Astrocyte of the spinal cord (primary cell): Measurements from ENCODE around the gene EXTL2.

Experiments used
- DNase-seq: peaks from one replicate; pipeline ENCODE4 v3.0.0; 2011; ENCODE audit warnings: low read depth, low spot score
- H3K4me3 ChIP-seq: 2 replicates; pipeline ENCODE4 v1.5.1; 2011; ENCODE audit warnings: low read depth, mild to moderate bottlenecking, low read length, moderate library complexity
- CTCF ChIP-seq: IDR thresholded peaks from 2 replicates; pipeline ENCODE4 v1.5.1; 2012; ENCODE audit warnings: low read depth, mild to moderate bottlenecking, low read length, inconsistent platforms
- in situ Hi-C: cut with HindIII; loops from 2 replicates; pipeline ENCODE4 v1.10.0; 2017; ENCODE audit warnings: low sequenced_read_pairs

The EXTL2 gene

GRCh38 chr1:100883963-100884362 is 10.7 kb downstream of the EXTL2 start:
- peak; percentile 32 for TF ChIP-seq CTCF
- DNase-seq = peak; percentile 82
- H3K4me3 ChIP-seq = no peak overlapping the region
- in situ Hi-C loops = no loop called here

- no peak overlapping the region for H3K4me3 ChIP-seq
- DNase-seq = no peak
- in situ Hi-C loops = no loop called here
- no peak for TF ChIP-seq CTCF
Measured at GRCh38 chr1:100882698-100883097, 11.9 kb downstream of the EXTL2 start.

DNA sequence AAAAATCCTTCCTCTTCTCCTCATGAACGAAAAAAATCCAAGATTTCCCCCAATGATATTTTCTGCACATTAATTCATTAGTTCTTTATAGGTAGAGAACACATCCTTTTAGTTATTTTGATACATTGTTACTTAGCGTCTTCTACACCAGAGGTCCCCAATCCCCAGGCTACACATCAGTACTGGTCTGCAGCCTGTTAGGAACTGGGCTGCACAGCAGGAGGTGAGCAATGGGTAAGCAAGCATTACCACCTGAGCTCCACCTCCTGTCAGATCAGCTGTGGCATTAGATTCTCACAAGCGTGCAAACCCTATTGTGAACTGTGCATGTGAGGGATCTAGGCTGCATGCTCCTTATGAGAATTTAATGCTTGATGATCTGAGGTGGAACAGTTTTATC is 13.0 kb downstream of the EXTL2 start:
- H3K4me3 ChIP-seq = no peak overlapping the region
- no peak for TF ChIP-seq CTCF
- in situ Hi-C loops = no loop called here
- no peak for DNase-seq

DNA sequence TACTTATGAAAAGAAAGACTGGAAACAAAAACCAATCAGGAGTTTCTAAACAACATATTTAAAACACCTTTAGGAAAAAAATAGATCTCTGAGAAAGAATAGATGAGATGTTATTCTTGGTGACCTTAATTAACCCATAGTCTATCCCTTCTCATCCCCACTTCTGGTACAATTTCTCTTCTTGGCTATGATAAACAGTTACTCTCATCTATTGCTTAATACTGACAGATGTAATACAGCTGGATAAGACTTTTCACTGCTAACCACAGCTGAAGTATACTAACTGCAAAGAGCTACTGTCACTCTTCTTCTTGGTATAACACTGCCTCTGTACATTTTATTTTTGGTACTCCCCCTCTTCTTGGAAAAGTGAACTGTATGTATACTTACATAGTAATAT is 15.2 kb downstream of the EXTL2 start:
- no peak for TF ChIP-seq CTCF
- in situ Hi-C loops = no loop called here
- H3K4me3 ChIP-seq = no peak overlapping the region

DNA sequence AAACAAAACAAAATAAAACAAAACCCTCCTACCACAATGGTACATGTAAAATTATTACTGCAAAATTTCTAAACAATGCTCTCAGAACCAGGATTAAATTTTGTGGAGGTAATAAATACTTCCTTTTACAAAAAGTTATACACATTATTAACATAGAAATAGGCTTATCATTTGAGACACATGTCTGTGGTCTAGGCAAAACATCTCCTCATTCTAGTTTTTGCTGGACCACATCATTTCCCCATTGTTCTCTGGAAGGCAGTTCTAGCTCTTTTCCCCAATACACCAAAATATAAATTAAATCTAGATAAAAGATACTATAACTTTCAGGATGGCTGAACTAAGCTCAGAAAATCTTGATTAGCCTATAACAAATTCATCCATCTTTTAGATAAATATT is 18.4 kb downstream of the EXTL2 start:
- in situ Hi-C loops = no loop called here
- H3K4me3 ChIP-seq = no peak overlapping the region
- no peak for TF ChIP-seq CTCF
- no peak for DNase-seq

More for the DNA sequence above, 15.2 kb downstream of the EXTL2 start:
- no peak for DNase-seq

DNA sequence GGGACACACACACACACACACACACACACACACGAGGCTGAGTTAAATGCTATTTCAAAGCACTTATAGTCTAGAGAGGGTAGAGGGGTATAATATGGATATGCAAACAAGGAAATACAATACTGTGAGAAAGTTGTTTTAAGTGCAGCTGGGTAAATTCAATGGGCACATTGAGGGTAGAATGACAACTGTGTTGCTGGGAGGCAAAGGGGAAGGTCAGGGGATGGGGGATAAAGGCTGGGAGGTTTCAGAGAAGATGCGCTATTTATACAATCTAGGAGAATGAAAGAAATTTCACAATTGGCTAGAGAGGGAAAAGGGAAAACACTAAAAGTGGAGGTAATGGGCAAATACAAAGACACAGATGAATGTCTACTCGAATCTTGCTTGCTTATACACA is 19.4 kb downstream of the EXTL2 start:
- DNase-seq = no peak
- no peak overlapping the region for H3K4me3 ChIP-seq
- in situ Hi-C loops = no loop called here
- no peak for TF ChIP-seq CTCF

DNA sequence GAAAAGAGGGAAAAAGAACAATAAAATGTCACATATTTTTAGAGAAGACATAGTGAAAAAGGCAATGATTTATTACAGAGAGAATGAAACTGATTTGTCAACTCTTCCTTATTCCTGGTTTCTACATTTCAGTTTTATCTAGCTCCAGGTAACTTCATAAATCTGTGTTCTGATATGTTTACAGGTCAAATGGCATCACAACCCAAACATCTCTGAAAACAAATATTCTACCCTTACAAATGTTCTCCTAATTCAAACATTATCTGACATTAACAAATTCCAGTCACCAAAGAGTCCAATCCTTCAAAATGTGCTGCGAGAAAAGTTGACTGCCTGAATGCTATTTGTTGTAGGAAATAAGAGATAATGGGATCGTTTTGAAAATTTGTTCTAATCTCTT is 20.2 kb downstream of the EXTL2 start:
- no peak for DNase-seq

More for the DNA sequence above, 20.2 kb downstream of the EXTL2 start:
- H3K4me3 ChIP-seq = no peak overlapping the region
- TF ChIP-seq CTCF = no peak
- in situ Hi-C loops = no loop called here
